Globus pallidus (tissue), 1 donor: ENCODE measurements around the gene ARIH1.

ENCODE experiments used
- DNase-seq: peaks from one replicate; pipeline ENCODE4 v3.0.0-alpha.2; 2015; ENCODE audit warnings: low spot score

Gene ARIH1

GRCh38 chr15:72487070-72487797, 13.1 kb downstream of the ARIH1 start:
- no peak for DNase-seq

DNA sequence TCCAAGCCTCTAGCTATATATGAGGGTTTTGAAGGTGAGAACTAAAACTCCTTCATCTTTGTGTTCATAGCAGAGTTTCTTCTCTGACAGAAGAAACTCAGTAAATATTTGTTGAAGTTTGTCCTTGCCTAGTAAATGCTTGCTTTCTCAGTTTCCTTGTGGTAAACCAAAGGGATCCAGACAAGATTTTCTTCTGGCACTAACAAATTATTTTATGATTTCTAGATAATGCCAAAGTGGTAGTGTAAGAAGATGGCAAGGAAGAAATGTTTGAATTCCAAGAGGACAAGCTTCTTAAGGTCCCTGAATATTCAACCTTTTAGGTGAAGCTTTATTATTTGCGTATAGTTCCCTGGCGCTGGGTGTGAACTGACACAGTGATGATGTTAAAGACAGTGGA, 14.4 kb downstream of the ARIH1 start:
- DNase-seq = no peak

- no peak for DNase-seq
These were observed 15.9 kb downstream of the ARIH1 start for GRCh38 chr15:72489943-72490554.

GRCh38 chr15:72491768-72492167, 17.6 kb downstream of the ARIH1 start:
- no peak for DNase-seq

- DNase-seq = no peak
These were observed 18.6 kb downstream of the ARIH1 start for GRCh38 chr15:72492733-72493132.

GRCh38 chr15:72493220-72493619, 19.1 kb downstream of the ARIH1 start:
- no peak for DNase-seq

- no peak for DNase-seq
These were observed 20.9 kb downstream of the ARIH1 start for GRCh38 chr15:72495007-72495406.

DNA sequence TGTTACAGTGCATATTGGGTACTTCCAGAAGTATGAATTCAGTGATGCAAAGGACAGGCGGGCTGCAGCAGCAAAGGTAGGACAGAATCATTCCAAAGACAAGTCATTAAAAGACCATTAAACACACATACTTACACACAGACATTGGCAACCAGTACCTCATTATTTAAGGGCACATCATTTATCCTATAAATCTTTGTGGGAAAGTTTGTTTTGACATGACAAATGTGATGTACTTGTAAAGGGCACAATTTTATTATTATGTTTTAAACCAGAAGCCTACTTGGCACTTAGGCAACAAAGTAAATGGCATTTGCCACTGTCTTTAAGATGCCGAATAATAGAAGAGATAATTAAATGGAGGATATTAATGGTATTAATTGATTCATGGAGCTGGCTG, 22.7 kb downstream of the ARIH1 start:
- DNase-seq = no peak

DNA sequence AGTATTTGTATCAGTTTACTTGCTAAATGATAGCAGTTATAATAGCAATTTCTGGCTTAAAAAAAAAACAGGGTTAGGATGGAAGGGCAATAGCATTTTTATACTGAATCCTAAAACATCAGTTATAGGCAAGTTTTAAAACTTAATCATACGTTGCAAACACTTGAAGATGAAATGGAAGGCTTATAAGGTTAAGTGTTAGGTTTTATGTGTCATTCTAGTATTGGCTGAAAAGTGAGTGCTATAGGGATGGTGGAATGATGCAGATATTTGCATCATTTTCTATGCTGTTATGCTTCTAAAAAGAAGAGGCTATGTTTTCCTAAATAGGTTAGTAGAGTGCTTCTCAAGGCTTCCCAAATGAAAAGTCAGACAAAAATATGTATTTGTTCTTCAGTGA, 23.3 kb downstream of the ARIH1 start:
- no peak for DNase-seq

DNA sequence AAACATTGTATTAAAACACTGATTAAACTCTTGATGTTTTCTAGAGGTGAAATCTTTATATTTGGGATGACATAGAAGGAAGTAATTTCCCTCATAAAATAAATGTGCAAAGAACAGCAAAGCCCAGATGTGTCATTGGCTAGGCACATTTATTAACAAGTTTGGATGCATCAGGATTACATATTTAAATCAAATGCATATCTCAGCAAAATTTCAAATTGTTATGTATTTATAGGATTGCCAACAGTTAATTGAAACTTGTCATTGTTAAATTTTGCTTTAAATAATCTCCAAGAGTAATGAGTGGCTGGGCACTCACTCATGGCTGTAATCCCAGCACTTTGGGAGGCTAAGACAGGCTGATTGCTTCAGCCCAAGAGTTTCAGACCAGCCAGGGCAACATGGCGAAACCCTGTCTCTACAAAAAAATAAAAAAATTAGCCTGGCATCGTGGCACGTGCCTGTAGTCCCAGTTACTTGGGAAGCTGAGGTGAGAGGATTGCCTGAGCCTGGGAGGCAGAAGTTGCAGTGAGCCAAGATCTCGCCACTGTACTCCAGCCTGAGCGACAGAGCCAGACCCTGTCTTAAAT, 28.2 kb downstream of the ARIH1 start:
- peak; percentile 7 for DNase-seq

- DNase-seq = no peak
These were observed 29.0 kb downstream of the ARIH1 start for GRCh38 chr15:72503147-72503546.

DNA sequence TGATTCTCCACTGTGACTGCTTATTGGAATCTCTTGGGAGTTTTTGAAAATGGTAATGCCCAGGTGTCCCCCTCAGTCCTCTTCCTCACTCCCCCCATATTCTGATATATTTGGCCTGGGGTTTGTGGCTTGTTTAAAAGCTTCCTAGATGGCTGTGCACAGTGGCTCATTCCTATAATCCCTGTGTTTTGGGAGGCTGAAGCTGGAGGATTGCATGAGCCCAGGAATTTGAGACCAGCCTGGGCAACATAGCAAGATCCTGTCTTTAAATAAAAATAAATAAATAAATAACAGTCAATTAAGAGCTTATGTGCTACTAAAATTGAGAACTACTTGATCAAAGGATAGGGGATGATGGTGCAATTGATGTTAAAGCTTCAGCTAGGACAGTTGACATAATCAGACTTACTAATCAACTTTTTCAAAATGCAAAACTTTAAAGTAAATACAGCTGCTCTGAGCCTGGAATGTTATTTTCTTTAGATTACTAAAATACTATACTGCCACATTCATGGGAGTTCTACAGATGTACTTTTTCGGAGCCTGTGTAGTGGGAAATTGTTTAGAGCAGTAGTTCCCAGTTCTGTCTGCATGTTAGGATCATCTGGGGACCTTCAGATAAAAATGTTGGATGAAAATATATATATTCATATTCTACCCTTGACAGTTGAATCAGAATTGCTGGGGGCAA, 33.4 kb downstream of the ARIH1 start:
- DNase-seq = no peak

- no peak for DNase-seq
These were observed 35.4 kb downstream of the ARIH1 start for GRCh38 chr15:72509484-72509883.

- no peak for DNase-seq
These were observed 37.4 kb downstream of the ARIH1 start for GRCh38 chr15:72511536-72511935.

DNA sequence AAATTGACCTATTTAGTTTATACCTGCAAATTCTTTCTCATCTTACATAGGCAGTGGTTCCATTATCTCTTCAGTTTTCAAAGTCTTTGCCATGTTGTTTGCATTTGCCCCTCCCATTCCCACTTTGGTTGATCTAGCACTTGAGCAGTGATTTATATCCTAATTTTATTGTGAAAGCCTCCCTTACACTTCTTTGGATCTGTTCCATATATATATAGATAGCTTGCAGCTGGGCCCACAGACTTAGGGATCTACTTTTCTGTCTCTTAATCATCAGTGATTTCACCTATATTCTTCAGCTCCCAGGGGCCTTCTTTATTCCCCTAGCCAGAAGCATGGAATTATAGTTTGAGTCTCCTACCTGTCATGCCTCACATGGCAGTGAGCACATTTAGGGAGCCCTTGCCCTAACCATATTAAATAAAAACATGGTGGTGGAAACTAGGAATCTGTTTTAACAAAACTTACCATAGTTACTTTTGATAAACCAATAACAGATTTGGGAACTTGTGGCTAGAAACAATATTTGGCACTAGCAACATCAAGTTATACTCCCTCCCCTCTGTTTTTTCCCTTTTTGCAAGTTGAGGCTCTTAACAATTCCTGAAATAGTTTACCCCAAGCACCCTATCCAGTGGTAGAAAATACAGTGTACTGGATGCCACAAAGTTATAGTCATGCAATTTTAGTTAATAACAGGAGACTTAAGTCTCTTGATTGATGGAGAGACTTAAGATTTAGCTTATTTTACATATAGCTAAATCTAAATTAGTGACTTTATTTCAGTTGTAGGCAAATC, 41.7 kb downstream of the ARIH1 start:
- no peak for DNase-seq

GRCh38 chr15:72516777-72517176, 42.6 kb downstream of the ARIH1 start:
- no peak for DNase-seq

GRCh38 chr15:72521682-72522081, 47.6 kb downstream of the ARIH1 start:
- DNase-seq = no peak

DNA sequence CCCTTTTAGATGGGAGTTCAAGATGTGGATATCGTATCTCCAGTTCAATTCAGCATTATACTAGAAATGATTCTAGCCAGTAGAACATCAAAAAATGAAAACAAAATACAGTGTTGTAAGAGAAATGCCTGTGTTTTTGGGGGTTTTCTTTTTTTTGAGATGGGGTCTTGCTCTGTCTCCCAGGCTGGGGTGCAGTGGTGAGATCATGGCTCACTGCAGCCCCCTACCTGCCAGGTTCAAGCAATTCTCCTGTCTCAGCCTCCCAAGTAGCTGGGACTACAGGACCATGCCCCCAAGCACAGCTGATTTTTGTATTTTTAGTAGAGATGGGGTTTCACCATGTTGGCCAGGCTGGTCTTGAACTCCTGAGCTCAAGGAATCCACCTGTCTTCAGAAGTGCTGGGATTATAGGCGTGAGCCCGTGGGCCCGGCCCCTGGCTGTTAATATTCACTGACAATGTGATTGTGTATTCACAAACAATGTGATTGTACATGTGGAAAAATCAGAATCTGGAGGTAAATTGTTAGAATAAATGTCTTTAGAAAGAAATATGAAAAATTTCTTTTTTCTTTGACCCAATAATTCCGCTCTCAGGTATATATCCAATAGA, 59.0 kb downstream of the ARIH1 start:
- DNase-seq = no peak

- no peak for DNase-seq
These were observed 60.4 kb downstream of the ARIH1 start for GRCh38 chr15:72534523-72534922.

GRCh38 chr15:72535911-72536310, 61.8 kb downstream of the ARIH1 start:
- DNase-seq = no peak

- no peak for DNase-seq
These were observed 62.4 kb downstream of the ARIH1 start for GRCh38 chr15:72536506-72536905.

DNA sequence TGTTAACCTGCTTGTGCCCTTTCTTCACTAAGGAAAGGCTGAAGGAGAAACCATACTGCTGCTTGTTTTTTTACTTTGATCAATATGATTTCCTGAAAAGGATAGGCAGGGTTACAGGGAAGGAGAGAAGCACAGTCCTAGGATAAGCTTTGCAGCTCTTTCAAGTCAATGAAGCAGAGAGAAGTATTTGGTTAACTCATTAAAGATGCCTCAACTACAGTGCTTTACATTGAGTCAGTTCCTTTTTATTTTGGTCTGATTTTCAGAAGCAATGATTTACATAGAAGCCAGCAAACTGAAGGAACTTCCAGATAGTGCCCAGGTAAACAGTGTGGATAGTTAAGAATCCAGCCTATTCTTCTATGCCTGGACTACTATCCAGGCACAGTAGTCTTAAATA, 64.8 kb downstream of the ARIH1 start:
- no peak for DNase-seq
